Measurements from ENCODE around the gene EGFL7.

- TF ChIP-seq CTCF (conservative IDR thresholded peaks at IDR 0.05; ENCODE audit: low read depth, low read length) (no peak), EZH2 (IDR thresholded peaks at IDR 0.05; ENCODE audit: borderline replicate concordance, low read depth, low read length, poor library complexity, severe bottlenecking) (no peak)
Observed at GRCh38 chr9:136678034-136678433, 15.3 kb downstream of the EGFL7 start.
